ENCODE data around the gene ZNF845.
"Not testable (repeated sequence)": the region's sequence is repeated elsewhere in the genome, so short reads cannot be mapped to it uniquely, and the experiment has no call there.

ZNF845 gene

DNA sequence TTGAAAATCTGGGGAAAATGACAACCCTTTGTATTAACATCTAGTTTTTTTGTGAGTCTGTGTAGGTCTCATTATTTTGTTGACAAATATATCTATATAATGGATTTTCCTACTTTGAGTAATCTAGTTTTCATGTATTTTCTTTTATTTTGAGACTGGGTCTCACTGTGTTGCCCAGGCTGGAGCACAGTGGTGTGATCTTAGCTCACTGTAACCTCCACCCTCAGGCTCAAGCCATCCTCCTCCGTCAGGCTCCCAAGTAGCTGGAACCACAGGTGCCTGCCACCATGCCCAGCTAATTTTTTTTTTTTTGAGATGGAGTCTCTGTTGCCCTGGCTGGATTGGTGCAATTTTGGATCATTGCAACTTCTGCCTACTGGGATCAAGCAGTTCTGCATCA lies 41.2 kb downstream of the ZNF845 start:
- Histone ChIP-seq H3K9me3 (ENCODE audit: control insufficient read depth, low read length) (no peaks in the 10 kb centered on the region), H3K36me3 (ENCODE audit: control insufficient read depth, insufficient read depth, low read length) (peaks cover 7% of the 10 kb centered on the region), H3K27me3 (ENCODE audit: control insufficient read depth, insufficient read depth, low read length, poor library complexity, severe bottlenecking) (no peaks in the 10 kb centered on the region), H3K4me1 (ENCODE audit: control insufficient read depth, insufficient read depth, low read length) (no peaks in the 10 kb centered on the region), H3K4me3 (ENCODE audit: insufficient read depth, low read depth, low read length) (no peak overlapping the region), H3K27ac (ENCODE audit: insufficient read depth, low read depth, low read length, poor library complexity, severe bottlenecking) (no peak overlapping the region)
- 88 to 93% methylated on average over 1 of the region's 1 CpG for WGBS, 2 experiments

DNA sequence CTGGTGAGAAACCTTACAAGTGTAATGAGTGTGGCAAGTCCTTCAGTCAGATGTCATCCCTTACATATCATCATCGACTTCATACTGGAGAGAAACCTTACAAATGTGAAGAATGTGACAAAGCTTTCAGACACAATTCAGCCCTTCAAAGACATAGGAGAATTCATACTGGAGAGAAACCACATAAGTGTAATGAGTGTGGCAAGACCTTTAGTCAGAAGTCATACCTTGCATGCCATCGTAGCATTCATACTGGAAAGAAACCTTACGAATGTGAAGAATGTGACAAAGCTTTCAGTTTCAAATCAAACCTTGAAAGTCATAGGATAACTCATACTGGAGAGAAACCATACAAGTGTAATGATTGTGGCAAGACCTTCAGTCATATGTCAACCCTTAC lies 47.8 kb downstream of the ZNF845 start:
- no peaks in the 10 kb centered on the region for H3K27me3 ChIP-seq (ENCODE audit: control insufficient read depth, insufficient read depth, low read length, poor library complexity, severe bottlenecking)
- H3K9me3 ChIP-seq (ENCODE audit: control insufficient read depth, low read length) = no peaks in the 10 kb centered on the region
- H3K27ac ChIP-seq (ENCODE audit: insufficient read depth, low read depth, low read length, poor library complexity, severe bottlenecking) = no peak overlapping the region
- H3K4me1 ChIP-seq (ENCODE audit: control insufficient read depth, insufficient read depth, low read length) = no peaks in the 10 kb centered on the region
- peaks cover 15% of the 10 kb centered on the region for H3K36me3 ChIP-seq (ENCODE audit: control insufficient read depth, insufficient read depth, low read length)
- WGBS, 2 experiments = 95% methylated on average over 3 of the region's 3 CpGs
- H3K4me3 ChIP-seq (ENCODE audit: insufficient read depth, low read depth, low read length) = no peak overlapping the region

DNA sequence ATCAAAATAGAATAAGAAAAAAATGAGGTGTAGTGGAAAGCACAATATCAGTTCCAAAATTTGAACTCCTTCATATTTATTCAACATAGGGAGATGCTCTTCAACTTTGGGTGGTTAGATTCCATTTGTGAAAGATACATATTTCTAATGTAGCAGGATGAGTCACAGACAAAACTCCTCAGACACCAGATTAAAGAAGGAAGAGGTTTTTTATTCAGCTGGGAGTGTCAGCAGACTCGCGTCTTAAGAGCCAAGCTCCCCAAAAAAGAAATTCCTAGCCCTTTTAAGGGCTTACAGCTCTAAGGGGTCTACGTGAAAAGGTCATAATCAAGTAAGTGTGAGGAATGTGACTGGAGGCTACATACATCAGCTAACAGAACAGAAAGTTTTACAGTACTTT lies 54.6 kb downstream of the ZNF845 start:
- no peaks in the 10 kb centered on the region for H3K4me1 ChIP-seq (ENCODE audit: control insufficient read depth, insufficient read depth, low read length)
- H3K36me3 ChIP-seq (ENCODE audit: control insufficient read depth, insufficient read depth, low read length) = no peaks in the 10 kb centered on the region
- WGBS, 2 experiments = 92 to 95% methylated on average over 2 to 3 of the region's 3 CpGs
- no peak overlapping the region for H3K27ac ChIP-seq (ENCODE audit: insufficient read depth, low read depth, low read length, poor library complexity, severe bottlenecking)
- no peaks in the 10 kb centered on the region for H3K27me3 ChIP-seq (ENCODE audit: control insufficient read depth, insufficient read depth, low read length, poor library complexity, severe bottlenecking)
- no peaks in the 10 kb centered on the region for H3K9me3 ChIP-seq (ENCODE audit: control insufficient read depth, low read length)
- no peak overlapping the region for H3K4me3 ChIP-seq (ENCODE audit: insufficient read depth, low read depth, low read length)

DNA sequence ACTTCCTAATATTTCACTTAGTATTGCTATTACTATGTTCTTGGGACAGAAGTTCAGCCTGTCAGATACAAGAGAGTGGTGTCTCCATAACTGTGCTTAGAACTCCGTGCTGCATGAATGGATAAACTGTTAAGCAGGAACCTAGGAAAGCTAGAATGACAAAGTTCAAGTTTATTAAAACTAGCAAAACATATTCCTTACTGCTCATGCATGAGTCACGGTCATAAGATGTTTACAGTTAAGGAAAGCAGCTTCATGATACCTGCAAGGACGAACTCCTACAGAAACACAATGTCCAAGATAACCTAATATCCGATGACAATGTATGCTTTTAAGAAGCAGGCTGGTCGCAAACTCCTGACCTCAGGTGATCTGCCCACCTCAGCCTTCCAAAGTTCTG lies 55.4 kb downstream of the ZNF845 start:
- 90 to 94% methylated on average over 5 of the region's 5 CpGs for WGBS, 2 experiments
- no peaks in the 10 kb centered on the region for H3K9me3 ChIP-seq (ENCODE audit: control insufficient read depth, low read length)

DNA sequence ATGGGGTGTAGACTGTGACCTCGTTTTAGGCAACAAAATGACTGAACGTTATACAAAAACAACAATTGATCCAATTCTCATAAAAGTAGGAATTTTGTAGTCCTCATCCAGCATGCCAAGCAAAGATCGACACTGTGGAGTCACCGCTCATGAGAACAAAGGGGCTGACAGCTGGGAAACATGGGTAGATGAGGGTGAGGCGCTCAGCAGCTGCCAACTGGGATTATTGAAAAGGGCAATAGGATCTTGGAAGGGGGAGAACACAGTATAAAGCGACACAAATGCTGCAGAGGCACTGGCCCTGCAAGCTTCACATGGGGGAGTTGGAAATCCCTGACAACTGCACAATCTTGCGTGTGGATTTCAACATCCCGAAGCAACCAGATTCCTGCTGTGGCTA lies 56.0 kb downstream of the ZNF845 start:
- Histone ChIP-seq H3K4me1 (ENCODE audit: control insufficient read depth, insufficient read depth, low read length) (no peaks in the 10 kb centered on the region), H3K9me3 (ENCODE audit: control insufficient read depth, low read length) (no peaks in the 10 kb centered on the region), H3K4me3 (ENCODE audit: insufficient read depth, low read depth, low read length) (no peak overlapping the region), H3K27ac (ENCODE audit: insufficient read depth, low read depth, low read length, poor library complexity, severe bottlenecking) (no peak overlapping the region), H3K36me3 (ENCODE audit: control insufficient read depth, insufficient read depth, low read length) (no peaks in the 10 kb centered on the region), H3K27me3 (ENCODE audit: control insufficient read depth, insufficient read depth, low read length, poor library complexity, severe bottlenecking) (no peaks in the 10 kb centered on the region)
- WGBS, 2 experiments = 90 to 95% methylated on average over 8 of the region's 8 CpGs

More for the DNA sequence above, 55.4 kb downstream of the ZNF845 start:
- no peaks in the 10 kb centered on the region for H3K27me3 ChIP-seq (ENCODE audit: control insufficient read depth, insufficient read depth, low read length, poor library complexity, severe bottlenecking)
- no peak overlapping the region for H3K27ac ChIP-seq (ENCODE audit: insufficient read depth, low read depth, low read length, poor library complexity, severe bottlenecking)
- H3K4me3 ChIP-seq (ENCODE audit: insufficient read depth, low read depth, low read length) = no peak overlapping the region
- no peaks in the 10 kb centered on the region for H3K36me3 ChIP-seq (ENCODE audit: control insufficient read depth, insufficient read depth, low read length)
- no peaks in the 10 kb centered on the region for H3K4me1 ChIP-seq (ENCODE audit: control insufficient read depth, insufficient read depth, low read length)

DNA sequence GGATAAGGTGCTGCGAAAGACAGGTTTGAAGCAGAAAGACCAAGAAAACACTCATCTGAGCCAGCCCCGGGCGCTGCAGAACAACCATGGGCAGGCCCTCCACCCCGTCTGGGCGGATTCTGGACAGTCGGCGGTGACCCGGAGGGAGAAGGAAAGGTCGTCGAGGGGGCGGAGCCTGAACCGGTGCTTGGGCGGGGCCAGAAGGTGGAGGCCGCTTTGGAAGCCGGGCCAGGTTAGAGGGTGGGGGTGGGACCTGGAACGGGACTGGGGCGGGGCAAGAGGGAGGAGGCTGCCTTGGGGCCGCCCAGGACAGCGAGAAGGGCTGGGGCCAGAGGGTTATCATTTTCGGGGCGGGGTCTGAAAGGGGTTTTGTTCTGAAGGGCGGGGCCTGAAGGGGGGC lies 56.4 kb downstream of the ZNF845 start:
- H3K27ac ChIP-seq (ENCODE audit: insufficient read depth, low read depth, low read length, poor library complexity, severe bottlenecking) = no peak overlapping the region
- H3K27me3 ChIP-seq (ENCODE audit: control insufficient read depth, insufficient read depth, low read length, poor library complexity, severe bottlenecking) = no peaks in the 10 kb centered on the region
- no peaks in the 10 kb centered on the region for H3K4me1 ChIP-seq (ENCODE audit: control insufficient read depth, insufficient read depth, low read length)
- 91 to 95% methylated on average over 22 of the region's 22 CpGs for WGBS, 2 experiments
- H3K36me3 ChIP-seq (ENCODE audit: control insufficient read depth, insufficient read depth, low read length) = no peaks in the 10 kb centered on the region
- H3K9me3 ChIP-seq (ENCODE audit: control insufficient read depth, low read length) = no peaks in the 10 kb centered on the region
- H3K4me3 ChIP-seq (ENCODE audit: insufficient read depth, low read depth, low read length) = no peak overlapping the region

DNA sequence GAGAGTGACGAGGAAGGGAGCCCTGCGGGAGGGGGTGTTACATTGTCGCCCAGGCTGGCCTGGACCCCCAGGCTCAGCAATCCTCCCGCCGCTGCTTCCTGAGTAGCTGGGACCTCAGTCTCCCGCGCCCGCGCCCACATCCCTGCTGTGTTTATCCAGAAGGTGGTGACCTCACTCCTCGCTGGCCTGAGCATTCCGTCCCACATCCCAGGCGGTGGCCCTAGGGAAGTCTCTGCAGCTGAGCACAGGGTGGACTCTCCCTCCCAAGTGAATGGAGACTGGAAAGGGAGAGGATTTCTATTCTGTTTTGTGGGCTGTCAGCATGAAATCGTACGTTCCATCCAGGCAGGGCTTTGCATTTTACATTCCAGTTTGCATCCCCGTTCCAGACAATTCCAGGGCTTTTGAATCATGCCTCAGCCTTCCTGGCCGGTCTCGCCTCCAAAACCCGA lies 61.0 kb downstream of the ZNF845 start:
- Histone ChIP-seq H3K4me1 (ENCODE audit: control insufficient read depth, insufficient read depth, low read length) (no peaks in the 10 kb centered on the region), H3K4me3 (ENCODE audit: insufficient read depth, low read depth, low read length) (peak overlapping the region; percentile 89), H3K9me3 (ENCODE audit: control insufficient read depth, low read length) (no peaks in the 10 kb centered on the region), H3K36me3 (ENCODE audit: control insufficient read depth, insufficient read depth, low read length) (no peaks in the 10 kb centered on the region), H3K27me3 (ENCODE audit: control insufficient read depth, insufficient read depth, low read length, poor library complexity, severe bottlenecking) (no peaks in the 10 kb centered on the region), H3K27ac (ENCODE audit: insufficient read depth, low read depth, low read length, poor library complexity, severe bottlenecking) (peak overlapping the region; percentile 69)
- 7 to 8% methylated on average over 18 of the region's 18 CpGs for WGBS, 2 experiments

DNA sequence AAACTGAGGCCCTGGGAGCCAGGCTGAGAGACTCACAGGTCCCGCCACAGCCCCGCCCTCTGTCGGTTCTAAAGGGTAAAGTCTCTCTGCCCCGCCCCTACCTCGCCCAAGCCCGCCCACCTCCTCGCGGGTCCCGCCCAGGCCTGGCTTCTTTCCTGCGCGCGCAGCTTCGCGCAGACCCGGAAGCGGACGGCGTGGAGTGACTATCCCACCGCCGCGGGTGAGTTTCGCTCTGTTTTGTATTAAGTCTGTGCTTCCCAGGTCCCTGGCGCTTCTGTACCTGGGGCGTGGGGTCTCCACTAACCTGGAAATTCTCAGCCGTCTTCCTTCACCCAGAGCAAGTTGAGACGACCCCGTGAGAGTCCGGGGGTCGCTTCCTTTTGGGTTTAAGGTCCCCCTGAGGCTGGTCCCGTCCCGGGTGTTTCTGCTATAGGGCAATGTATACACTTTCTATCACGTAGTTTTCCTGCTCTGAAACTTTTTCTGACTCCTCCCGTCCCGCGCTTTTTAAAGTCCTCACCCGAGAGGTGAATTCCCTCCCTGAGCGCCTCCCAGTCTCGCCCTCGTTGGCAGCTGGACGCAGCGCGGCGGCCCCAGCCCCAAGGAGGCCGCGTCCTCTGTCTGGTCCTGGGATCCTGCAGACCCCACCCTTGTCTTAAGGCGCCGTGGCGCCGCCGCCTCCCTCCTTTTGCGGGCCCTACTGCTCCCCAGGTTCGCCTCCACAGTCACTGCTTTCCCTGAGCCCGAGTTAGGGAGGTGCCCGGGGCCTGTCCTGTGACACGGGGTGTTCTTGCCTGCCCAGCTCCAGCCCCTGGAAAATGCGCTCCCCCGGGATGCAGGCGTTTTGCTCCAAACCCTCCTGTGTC lies 61.7 kb downstream of the ZNF845 start, which contains the start of gene ZNF765:
Gene ZNF765, plus strand, starts transcription at position 176 of the 866 bp plus-strand sequence. CDS start 2,867 bp downstream, outside the sequence.
- Histone ChIP-seq H3K4me1 (ENCODE audit: control insufficient read depth, insufficient read depth, low read length) (no peaks in the 10 kb centered on the region), H3K36me3 (ENCODE audit: control insufficient read depth, insufficient read depth, low read length) (no peaks in the 10 kb centered on the region), H3K27me3 (ENCODE audit: control insufficient read depth, insufficient read depth, low read length, poor library complexity, severe bottlenecking) (no peaks in the 10 kb centered on the region), H3K4me3 (ENCODE audit: insufficient read depth, low read depth, low read length) (peak within 1 kb of the TSS; percentile 89), H3K9me3 (ENCODE audit: control insufficient read depth, low read length) (no peaks in the 10 kb centered on the region), H3K27ac (ENCODE audit: insufficient read depth, low read depth, low read length, poor library complexity, severe bottlenecking) (peak within 1 kb of the TSS; percentile 69)
- WGBS, 2 experiments = 0% methylated on average over 58 of the region's 58 CpGs

DNA sequence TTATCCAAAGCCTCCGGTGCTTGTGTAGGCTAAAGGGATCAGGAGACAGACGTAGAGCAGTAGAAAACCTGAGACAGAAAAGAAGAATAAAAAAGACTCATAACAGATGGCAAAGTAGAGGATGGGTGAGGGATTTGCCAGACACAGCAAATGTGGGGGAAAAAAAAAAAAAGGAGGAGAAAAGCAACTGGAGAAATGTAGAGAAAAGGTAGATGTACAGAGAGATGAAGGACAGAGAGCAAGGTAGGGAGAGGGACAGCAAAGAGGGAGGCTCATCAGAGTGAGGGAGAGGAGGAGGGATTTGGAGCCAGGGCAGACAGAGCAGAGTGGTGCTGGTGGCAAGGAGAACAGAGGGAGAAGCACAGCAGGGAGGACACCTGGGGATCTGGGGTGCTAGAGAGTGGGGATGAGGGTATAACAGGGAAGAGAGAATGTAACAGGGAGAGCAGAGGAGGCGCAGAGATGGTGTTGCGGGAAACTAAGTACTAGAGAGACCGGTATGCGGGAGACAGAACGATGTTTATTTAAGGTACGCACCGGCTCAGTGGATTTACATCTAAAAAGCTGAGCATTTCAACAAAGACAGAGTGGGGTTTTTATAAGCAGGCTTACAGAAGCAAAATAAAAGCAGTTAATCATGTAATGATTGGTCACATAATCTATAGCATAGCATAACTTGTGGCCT lies 62.4 kb downstream of the ZNF845 start:
- H3K9me3 ChIP-seq (ENCODE audit: control insufficient read depth, low read length); H3K27me3 ChIP-seq (ENCODE audit: control insufficient read depth, insufficient read depth, low read length, poor library complexity, severe bottlenecking); H3K4me1 ChIP-seq (ENCODE audit: control insufficient read depth, insufficient read depth, low read length); H3K36me3 ChIP-seq (ENCODE audit: control insufficient read depth, insufficient read depth, low read length); H3K27ac ChIP-seq (ENCODE audit: insufficient read depth, low read depth, low read length, poor library complexity, severe bottlenecking): not testable (repeated sequence)
- whole genome bisulfite sequencing, 2 experiments = 2 to 3% methylated on average over 9 of the region's 9 CpGs
- H3K4me3 ChIP-seq (ENCODE audit: insufficient read depth, low read depth, low read length) = peak overlapping the region; percentile 89

DNA sequence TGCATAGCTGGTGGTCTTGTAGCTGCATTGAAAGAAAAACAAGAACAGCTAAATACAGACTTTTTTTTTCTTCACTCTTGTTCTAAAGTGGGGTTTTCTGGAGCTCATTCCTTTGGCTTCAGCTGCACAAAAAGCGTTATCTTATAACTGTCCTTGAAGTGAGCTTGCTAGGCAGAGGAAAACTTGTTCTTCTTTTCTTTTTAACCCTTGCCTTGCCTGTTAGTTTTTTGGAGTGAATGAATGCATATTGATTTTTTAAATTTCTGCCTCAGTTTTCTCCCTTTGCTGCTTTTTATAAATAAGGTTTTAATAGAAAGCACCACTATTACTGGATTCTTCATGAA lies 62.9 kb downstream of the ZNF845 start:
- no peaks in the 10 kb centered on the region for H3K9me3 ChIP-seq (ENCODE audit: control insufficient read depth, low read length)
- no peaks in the 10 kb centered on the region for H3K36me3 ChIP-seq (ENCODE audit: control insufficient read depth, insufficient read depth, low read length)
- no peak overlapping the region for H3K27ac ChIP-seq (ENCODE audit: insufficient read depth, low read depth, low read length, poor library complexity, severe bottlenecking)
- no peaks in the 10 kb centered on the region for H3K27me3 ChIP-seq (ENCODE audit: control insufficient read depth, insufficient read depth, low read length, poor library complexity, severe bottlenecking)
- no peaks in the 10 kb centered on the region for H3K4me1 ChIP-seq (ENCODE audit: control insufficient read depth, insufficient read depth, low read length)
- no peak overlapping the region for H3K4me3 ChIP-seq (ENCODE audit: insufficient read depth, low read depth, low read length)
- WGBS, 2 experiments = 20 to 27% methylated on average over 1 of the region's 1 CpG

Data from ectodermal cell (in vitro differentiated cells).